NCI-H345 treated with DMSO at 0.1 percent for 48 hours (cell line): ENCODE measurements around the gene MRPL58.
A peak's percentile ranks its signal among the peaks of the same experiment; 100 is the strongest.
"Not testable (repeated sequence)": the region's sequence is repeated elsewhere in the genome, so short reads cannot be mapped to it uniquely, and the experiment has no call there.

Experiments used
- DNase-seq: peaks from one replicate; lab custom pipeline; 2025; ENCODE audit not compliant: unreplicated experiment; lab: John Stamatoyannopoulos, UW

The MRPL58 gene

DNA sequence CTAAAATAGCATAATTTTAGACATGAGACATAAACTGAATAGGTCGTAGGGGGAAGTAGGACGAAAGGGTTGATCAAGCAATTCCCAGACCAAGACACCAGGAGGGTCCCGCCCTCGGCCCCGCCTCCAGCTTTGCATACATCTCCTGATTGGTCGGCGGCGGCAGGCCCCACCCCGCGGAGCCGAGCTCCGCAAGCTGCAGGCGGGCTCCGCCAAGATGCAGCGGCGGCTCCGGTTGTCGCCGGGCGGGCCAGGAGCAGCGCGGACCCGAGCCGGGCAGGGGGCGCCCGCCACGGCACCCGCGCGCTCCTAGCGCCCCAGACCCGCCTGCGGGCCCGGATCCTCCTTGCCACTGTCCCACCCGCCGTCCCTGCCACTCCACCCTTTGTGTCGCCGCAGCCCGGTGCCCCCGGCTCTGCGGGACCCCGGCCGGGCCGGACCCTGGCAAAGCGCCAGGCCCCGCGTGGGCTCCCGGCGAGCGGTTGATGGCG, 25.0 kb upstream of the MRPL58 start, which contains the start of gene CDR2L:
Gene CDR2L, plus strand, starts transcription at position 215 of the 491 bp plus-strand sequence. CDS start 412 bp downstream, outside the sequence.
- DNase-seq, result peak; percentile 94

DNA sequence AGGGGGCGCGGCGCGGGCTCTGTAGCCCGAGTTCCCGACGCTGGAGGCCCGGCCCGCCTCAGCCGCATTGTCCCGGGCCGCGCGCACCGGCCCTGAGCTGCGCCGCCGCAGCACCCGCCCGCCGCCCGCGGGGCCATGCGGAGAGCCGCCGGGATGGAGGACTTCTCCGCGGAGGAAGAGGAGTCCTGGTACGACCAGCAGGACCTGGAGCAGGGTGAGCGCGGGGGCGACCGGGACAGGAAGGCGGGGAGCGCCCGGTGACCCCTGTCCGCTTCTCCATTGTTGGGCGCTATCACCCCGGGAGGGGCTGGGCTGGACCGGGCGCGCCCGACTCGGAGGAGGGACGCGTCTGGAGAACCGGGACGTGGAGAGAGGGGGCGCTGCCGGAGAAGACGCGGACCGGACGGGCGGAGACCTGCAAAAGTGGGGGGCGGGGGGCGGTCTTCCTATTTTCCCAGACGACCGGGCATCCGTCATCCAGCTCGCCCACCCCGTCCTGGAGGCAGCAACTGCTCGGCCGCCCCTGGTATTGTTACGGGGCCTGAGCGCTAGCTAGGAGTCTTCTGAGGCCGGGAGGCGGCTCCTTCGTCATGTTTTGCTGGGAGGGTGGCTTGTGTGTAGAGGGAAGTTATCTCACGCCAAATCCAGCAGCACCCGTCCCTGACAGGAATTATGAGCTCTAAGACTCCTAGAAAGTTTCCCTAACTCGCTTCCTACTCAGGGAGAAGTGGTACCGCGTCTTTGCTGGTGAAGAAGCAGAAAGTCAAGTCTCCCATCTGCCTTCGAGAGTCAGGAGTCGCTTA, 24.4 kb upstream of the MRPL58 start:
- DNase-seq, result peak; percentile 43

DNA sequence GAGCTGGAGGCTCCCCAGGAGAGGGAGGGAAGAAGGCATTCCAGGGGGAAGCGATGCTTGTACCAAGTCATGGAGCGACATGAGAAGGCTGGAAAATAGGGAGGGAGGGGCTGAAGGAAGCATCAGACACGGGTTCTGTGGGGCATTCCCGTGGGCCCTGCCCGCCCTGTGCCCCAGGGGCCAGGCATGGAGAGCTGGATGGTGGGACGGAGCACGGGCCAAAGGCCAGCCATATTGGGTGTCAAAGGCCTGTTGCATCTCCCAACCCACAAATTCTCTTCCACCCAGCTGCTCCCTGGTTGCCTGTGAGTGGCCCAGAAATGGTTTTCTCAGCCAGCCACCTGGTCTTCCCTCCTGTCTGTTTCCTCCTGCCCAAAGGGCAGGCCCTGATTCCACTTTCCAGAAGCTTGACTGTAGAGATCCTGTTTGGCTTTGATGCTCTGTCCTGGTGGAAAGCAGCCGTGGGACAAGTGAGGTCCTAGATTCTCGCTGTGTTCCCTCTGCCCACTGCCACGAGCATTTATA, 21.8 kb upstream of the MRPL58 start:
- DNase-seq, result no peak

DNA sequence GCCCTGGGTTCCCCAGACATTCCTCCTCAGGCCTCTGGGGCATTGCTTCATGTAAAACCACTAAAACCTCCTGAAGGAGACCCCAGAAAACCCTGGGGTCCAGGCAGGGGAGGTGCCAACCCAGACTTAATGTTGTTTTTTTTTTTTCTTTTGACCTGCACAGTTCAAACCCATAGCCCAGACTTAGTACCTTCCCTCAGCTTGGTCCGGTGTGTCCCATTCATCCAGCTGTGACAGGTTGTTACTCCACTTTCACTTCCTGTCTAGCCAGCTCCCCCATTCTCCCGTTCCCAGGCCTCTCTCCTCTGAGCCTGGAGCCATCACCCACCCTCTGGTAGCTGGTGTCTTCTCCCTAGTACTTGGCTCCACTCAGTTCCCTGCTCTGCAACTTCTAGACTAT, 20.2 kb upstream of the MRPL58 start:
- DNase-seq, result no peak

DNA sequence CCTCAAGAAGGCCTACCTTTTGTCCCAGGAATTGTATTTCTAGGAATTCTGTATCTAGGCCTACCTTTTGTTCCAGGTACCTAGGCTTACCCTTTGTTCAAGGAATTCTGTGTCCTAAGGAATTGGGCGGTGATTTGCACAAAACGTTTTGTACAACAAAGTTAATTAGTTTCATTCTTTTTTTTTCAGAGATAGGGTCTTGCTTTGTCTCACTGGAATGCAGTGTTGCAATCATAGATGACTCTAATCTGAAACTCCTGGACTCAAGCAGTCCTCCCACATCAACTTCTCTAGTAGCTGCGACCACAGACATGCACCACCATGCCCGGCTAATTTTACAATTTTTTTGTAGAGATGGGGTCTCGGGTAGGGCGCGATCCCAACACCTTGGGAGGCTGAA, 18.0 kb upstream of the MRPL58 start:
- DNase-seq, result no peak

DNA sequence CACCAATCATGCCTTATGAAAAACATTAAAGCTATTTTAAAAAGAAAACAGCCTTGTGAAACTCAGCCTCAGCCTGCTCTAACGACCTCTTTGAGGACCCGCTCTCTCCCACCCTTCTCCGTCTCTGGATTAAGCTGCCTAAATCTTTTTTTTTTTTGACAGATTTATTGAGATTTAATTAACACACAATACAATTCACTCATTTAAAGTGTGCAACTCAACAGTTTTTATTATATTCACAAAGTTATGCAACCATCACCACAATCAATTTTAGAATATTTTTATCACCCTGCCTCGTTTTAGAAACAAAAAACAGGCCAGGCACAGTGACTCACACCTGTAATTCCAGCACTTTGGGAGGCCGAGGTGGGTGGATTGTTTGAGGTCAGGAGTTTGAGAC, 16.6 kb upstream of the MRPL58 start:
- no peak for DNase-seq

DNA sequence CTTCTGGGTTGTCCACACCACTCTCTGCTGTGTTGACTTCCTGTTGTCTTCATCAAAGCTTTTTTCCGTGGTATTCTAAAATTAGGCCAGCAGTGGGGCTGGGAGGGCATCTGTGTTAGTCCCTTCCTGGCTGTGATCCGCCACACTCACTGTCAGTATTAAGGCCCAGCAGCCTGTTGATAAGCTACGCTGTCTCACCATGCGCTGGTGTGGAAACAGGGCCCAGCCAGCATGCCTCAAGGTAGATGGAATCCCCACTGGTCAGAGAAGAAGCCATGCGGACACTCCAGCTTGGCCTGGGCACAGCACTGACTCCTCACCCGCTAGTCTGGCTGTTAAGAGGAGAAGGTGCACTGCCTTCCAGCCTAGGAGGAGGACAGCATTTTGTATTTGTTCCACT, 13.7 kb upstream of the MRPL58 start:
- DNase-seq, result no peak

DNA sequence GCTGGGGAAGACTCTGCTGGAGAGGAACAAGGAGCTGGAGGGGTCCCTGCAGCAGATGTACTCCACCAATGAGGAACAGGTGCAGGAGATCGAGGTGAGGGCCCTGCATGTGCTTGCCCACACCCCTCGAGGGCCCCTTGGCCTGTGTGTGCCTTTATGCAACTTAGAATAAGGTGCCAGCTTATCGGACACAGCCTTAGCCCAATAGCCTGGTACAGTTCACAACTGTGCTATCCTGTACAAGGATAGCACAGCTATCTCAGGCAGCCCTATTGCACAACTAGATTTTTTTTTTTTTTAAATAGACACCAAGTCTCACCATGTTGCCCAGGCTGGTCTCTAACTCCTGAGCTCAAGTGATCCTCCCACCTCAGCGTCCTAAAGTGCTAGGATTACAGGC, 12.9 kb upstream of the MRPL58 start:
- no peak for DNase-seq

DNA sequence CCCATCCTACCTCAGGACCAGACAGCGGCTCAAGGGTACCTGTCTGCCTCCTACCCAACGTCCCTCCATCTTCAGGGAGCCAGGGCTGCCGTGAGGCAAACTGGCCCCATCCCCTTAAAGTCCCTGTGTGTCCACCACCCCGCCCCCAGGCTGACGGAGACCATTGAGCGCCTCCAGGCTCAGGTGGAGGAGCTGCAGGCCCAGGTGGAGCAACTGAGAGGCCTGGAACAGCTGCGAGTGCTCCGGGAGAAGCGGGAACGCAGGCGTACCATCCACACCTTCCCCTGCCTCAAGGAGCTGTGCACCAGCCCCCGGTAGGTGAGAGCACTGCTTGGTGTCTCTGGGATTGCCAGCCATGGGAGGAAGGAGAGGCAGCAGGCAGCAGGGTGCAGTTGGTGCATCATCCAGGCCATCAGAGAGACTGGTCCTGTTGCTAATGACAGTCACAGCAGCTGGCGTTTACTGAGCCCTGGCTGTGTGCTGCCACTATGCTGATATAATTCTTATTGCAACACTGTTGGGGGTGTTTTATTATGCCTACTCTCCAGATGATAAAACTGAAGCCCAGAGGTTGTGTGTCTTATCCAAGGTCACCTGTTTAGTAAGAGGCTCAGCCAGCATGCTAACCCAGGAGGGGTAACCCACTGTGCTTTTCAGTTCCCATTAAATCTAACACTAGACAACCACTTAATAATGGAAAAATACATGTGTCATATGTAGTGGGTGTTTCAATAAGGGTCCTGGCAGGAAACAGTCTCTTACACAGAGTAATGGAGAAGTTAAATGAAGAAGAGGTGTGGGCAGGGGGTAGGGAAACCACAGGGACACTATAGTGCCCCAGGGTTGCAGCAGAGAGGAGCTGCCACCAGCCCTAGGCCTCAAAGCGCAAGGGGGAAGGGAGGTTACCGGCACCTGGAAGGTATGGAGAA, 10.3 kb upstream of the MRPL58 start:
- DNase-seq, result no peak

DNA sequence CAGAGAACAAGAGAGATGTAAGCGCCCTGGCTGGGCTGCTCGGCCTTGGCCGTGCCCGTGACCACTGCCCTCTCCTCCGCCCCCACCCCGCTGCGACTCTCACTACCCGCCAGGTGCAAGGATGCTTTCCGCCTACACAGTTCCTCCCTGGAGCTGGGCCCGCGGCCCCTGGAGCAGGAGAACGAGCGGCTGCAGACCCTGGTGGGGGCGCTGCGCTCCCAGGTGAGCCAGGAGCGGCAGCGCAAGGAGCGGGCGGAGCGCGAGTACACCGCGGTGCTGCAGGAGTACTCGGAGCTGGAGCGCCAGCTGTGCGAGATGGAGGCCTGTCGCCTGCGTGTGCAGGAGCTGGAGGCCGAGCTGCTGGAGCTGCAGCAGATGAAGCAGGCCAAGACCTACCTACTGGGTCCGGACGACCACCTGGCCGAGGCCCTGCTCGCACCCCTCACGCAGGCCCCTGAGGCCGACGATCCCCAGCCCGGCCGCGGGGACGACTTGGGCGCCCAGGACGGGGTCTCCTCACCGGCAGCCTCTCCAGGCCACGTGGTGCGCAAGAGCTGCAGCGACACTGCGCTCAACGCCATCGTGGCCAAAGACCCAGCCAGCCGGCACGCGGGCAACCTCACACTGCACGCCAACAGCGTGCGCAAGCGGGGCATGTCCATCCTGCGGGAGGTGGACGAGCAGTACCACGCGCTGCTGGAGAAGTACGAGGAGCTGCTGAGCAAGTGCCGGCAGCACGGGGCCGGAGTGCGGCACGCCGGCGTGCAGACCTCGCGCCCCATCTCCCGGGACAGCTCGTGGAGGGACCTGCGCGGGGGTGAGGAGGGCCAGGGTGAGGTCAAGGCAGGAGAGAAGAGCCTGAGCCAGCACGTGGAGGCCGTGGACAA, 9.2 kb upstream of the MRPL58 start:
- DNase-seq, result no peak

DNA sequence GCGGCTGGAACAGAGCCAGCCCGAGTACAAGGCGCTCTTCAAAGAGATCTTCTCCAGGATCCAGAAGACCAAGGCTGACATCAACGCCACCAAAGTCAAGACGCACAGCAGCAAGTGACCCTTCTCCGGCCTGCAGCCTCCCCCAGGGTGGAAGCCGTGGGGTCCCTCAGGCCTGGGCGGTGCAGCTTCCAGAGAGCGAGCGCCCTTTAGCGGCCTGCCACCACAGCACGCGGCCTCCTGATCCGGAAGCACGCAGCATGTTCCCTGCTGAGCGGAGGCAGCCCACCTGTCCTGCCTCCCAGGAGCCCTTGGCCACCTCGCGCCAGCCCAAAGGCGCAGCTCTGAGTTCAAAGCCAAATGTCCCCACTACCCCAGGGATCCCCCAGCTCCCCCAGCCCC, 8.5 kb upstream of the MRPL58 start:
- DNase-seq, result no peak

DNA sequence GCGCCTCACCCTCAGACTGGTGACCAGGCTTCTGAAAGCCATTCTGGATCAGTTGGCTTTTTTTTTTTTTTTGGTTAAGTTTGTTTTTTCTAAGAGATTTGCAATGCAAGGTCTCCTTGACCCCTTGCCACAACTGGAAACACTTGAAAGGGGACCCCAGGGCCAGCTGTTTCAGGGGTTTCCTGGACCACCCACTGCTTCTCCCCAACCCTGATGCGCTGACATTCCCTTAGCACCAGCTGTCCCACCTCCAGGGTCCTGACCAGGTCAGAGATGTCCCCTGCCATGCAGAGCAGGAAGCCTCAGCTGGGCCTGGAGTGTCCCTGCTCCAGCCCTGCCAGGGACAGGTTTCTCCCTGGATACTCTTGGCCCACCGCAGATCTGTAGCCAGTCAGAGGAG, 8.1 kb upstream of the MRPL58 start:
- no peak for DNase-seq

DNA sequence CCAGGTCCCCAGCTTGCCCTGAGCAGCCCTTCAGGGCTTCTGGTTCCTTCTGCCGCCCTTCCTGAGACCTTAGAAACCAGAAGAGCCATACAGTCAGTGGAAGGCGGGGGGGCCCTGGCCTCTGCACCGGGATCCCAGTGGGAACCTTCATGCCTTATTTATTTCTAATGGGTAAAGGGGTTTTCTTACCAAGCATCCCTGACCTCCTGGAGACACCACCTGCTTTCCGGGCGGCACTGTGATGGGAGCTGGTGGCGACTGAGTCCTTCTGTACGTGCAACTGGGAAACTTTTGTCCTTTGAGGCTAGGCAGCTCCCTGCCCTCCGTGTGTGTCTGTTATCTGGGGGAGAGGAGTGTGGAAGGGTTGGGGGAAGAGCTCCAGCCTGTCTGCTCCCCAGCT, 7.2 kb upstream of the MRPL58 start:
- no peak for DNase-seq

DNA sequence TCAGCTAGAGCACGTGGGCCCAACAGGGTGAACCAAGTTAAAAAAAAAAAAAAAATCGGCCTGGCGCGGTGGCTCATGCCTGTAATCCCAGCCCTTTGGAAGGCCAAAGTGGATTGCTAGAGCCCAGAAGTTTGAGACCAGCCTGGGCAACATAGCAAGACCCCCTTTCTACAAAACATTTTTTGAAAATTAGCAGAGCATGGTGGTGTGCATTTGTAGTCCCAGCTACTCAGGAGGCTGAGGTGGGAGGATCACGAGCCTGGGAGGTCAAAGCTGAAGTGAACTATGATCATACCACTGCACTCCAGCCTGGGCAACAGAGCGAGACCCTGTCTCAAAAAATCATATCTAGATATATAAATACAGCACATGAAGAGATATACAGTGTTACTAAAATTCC, 6.4 kb upstream of the MRPL58 start:
- DNase-seq, result not testable (repeated sequence)

DNA sequence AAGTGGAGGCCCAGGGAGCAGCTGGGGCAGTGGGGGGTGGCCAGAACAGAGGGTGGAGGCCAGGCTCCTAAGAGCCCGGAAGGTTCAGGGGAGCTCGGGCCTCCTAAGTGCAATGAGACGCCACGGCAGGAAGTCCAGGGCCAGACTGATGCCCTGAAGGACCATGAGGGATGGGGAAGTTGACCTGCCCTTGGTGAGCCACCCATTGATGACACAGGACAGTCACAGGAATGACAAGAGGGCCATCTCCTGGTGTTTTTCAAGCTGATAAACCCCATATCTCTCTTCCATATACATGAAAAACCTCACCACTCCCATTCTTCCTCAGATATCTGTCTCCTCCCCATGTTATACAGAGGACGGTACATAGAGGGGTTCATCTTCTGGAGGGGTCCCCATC, 5.8 kb upstream of the MRPL58 start:
- no peak for DNase-seq

DNA sequence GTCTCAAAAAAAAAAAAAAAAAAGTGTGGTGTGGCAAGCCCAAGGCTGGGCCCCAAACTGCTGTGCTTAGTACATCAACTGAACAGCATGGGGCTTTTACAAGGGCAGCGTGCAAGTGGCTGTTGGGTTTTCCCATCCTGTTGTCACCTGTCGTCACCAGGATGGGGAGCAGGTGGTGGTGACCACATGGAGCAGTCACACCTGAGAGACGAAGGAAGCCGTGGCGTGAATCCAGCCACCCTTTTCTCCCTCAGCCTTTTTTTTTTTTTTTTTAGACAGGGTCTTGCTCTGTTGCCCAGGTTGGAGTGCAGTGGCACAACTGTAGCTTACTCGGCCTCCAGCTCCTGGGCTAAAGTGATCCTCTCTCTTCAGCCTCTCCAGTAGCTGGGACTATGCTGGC, 4.1 kb upstream of the MRPL58 start:
- DNase-seq, result peak; percentile 6

DNA sequence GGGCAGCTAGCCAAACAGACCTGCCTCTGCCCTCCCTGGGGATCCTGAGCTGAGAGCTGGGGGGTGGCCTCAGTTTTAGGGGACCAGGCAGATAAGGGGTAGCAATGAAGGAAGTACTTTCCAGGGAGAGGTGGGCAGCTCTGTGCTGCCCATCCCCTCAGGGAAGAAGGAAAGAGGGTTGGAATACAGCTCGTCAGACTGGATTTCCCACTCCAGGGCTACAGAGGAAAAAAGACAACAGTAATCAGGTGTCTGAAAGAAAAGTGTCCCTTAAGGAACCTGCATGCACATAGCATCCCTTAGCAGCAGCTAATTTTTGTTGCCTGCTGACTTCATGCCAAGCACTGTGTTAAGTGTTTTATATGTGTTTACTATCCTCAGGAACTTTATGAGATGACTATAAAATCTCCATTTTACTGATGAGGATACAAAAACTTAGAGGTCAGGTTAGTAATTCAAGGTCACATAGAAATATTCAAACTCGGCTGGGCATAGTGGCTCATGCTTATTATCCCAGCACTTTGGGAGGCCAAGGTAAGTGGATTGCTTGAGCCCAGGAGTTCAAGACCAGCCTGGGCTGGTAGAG, 3.2 kb upstream of the MRPL58 start:
- no peak for DNase-seq

DNA sequence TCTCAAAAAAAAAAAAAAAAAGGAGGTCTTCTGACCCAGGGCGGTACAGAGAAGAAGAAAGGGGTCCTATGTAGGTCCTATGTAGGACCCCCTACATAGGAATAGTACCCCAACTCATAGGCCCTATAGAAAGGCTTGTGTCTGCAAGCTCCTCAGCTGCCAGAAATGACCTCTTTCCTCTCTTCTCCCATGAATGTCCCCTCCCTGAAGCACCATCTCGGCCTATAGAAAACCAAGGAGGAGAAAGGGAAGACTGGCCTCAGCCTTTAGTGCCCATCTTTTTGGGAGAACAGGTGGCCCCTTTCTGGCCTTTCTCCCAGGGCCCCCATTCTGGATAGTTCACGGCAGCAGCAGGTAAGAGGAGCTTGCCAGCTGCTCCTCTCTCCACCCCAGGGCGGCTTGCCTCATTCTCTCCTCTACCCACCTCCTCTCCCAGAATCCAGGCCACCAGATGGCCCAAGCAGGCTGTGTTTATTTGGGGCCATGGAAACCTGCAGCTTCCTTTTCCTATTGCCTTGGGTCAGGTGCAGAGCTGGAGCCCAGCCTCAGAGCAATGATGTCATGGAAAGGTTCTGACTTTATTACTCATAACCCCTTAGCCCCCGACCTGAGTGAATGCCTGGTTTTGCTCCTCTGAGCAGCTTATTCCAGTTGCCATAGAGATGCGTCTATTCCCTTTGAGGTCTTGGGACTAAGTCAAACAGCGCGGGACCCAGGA, 1.6 kb upstream of the MRPL58 start:
- DNase-seq, result no peak

DNA sequence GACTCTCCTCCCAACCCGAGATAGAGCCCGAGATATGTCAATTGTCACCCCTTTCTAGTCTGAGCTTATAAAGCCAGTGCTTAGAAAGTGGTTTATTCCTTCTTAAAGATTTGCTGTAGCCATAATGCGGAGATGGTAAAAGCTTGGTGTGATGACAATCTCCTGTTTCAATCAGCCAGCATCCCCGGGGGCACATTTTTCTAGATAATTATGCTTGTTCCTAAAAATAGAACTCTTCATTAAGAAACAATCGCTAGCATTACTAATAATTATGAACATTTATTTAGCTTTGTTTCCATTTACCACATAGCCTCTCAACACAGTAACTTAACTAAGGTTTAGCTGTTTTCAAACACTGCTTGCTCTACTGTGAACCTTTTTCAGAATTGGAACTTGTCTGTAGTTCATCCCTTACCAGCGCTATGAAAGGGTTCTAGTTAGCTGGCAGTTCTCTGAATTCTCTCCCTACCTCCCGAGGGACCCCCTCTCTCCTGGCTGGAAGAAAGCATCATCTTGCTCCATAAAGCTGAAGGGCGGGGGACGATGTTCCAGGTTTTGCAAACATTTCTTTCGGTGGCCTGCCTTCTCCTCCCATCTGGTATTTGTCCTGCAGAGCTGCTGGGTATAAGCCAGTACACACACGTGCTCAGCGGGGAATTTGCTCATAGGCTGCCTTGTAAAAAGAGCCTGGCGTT, 922 bp upstream of the MRPL58 start:
- no peak for DNase-seq
